ENCODE results near the gene C1orf105. TPM values are rescaled to one million over a fixed set of nuclear protein-coding genes. Genes with fewer than 3 reads are reported as not detected.
A peak's percentile ranks its signal among the peaks of the same experiment; 100 is the strongest.

C1orf105 gene
- total and polyA plus RNA-seq, 2 experiments from 2014 or later: 0.23 to 2.2 TPM

GRCh38 chr1:172460177-172460576 is 39.7 kb downstream of the C1orf105 start:
- no peaks in the 10 kb centered on the region for H3K9me2 ChIP-seq (replicated peaks; ENCODE audit: insufficient read depth)
- no peak overlapping the region for H2AFZ ChIP-seq
- no peaks in the 10 kb centered on the region for H4K20me1 ChIP-seq (ENCODE audit: insufficient read depth, poor library complexity, severe bottlenecking)
- WGBS (ENCODE audit: low lambda C conversion rate, missing lambda C conversion rate): 67% methylated on average over 1 of the region's 1 CpG
- H3K27me3 ChIP-seq: no peaks in the 10 kb centered on the region
- no peak for DNase-seq (ENCODE audit: low spot score)
- peak overlapping the region; percentile 32 for H3K4me2 ChIP-seq
- H3K9me3 ChIP-seq (ENCODE audit: low read depth): no peaks in the 10 kb centered on the region
- peaks cover 20% of the 10 kb centered on the region for H3K4me1 ChIP-seq (ENCODE audit: insufficient read depth)
- H3K79me2 ChIP-seq: no peaks in the 10 kb centered on the region
- H3K4me3 ChIP-seq: no peak overlapping the region
- no peaks in the 10 kb centered on the region for H3K36me3 ChIP-seq (replicated peaks; ENCODE audit: insufficient read depth, low read depth)
- peak overlapping the region; percentile 49 for H3K27ac ChIP-seq
- TF ChIP-seq EZH2 (IDR thresholded peaks at IDR 0.05; ENCODE audit: borderline replicate concordance) (no peak), CTCF (IDR thresholded peaks at IDR 0.05; ENCODE audit: poor library complexity) (no peak), EZH2phosphoT487 (IDR thresholded peaks at IDR 0.05; ENCODE audit: low read depth, severe bottlenecking, unreplicated experiment) (no peak)

- H3K27me3 ChIP-seq: no peaks in the 10 kb centered on the region
These were observed 40.4 kb downstream of the C1orf105 start for GRCh38 chr1:172460887-172461315.

GRCh38 chr1:172465617-172466016 is 45.1 kb downstream of the C1orf105 start:
- Histone ChIP-seq H3K27ac (peak overlapping the region; percentile 70), H3K9me3 (ENCODE audit: low read depth) (no peaks in the 10 kb centered on the region), H3K4me1 (ENCODE audit: insufficient read depth) (peaks cover 23% of the 10 kb centered on the region), H3K4me2 (no peak overlapping the region), H3K4me3 (no peak overlapping the region), H3K36me3 (replicated peaks; ENCODE audit: insufficient read depth, low read depth) (no peaks in the 10 kb centered on the region), H4K20me1 (ENCODE audit: insufficient read depth, poor library complexity, severe bottlenecking) (no peaks in the 10 kb centered on the region), H3K27me3 (no peaks in the 10 kb centered on the region), H3K9me2 (replicated peaks; ENCODE audit: insufficient read depth) (no peaks in the 10 kb centered on the region), H3K79me2 (no peaks in the 10 kb centered on the region), H2AFZ (no peak overlapping the region)
- no peak for DNase-seq (ENCODE audit: low spot score)
- WGBS (ENCODE audit: low lambda C conversion rate, missing lambda C conversion rate): 97% methylated on average over 1 of the region's 1 CpG
- TF ChIP-seq EZH2phosphoT487 (IDR thresholded peaks at IDR 0.05; ENCODE audit: low read depth, severe bottlenecking, unreplicated experiment) (no peak), EZH2 (IDR thresholded peaks at IDR 0.05; ENCODE audit: borderline replicate concordance) (no peak), CTCF (IDR thresholded peaks at IDR 0.05; ENCODE audit: poor library complexity) (no peak)

More at GRCh38 chr1:172460887-172461315, 40.4 kb downstream of the C1orf105 start:
- peak overlapping the region; percentile 32 for H3K4me2 ChIP-seq
- H3K79me2 ChIP-seq: no peaks in the 10 kb centered on the region
- H3K36me3 ChIP-seq (replicated peaks; ENCODE audit: insufficient read depth, low read depth): no peaks in the 10 kb centered on the region
- no peaks in the 10 kb centered on the region for H3K9me2 ChIP-seq (replicated peaks; ENCODE audit: insufficient read depth)
- H3K4me1 ChIP-seq (ENCODE audit: insufficient read depth): peaks cover 20% of the 10 kb centered on the region
- H4K20me1 ChIP-seq (ENCODE audit: insufficient read depth, poor library complexity, severe bottlenecking): no peaks in the 10 kb centered on the region
- TF ChIP-seq EZH2 (IDR thresholded peaks at IDR 0.05; ENCODE audit: borderline replicate concordance) (no peak), EZH2phosphoT487 (IDR thresholded peaks at IDR 0.05; ENCODE audit: low read depth, severe bottlenecking, unreplicated experiment) (no peak), CTCF (IDR thresholded peaks at IDR 0.05; ENCODE audit: poor library complexity) (no peak)
- no peak for DNase-seq (ENCODE audit: low spot score)
- peak overlapping the region; percentile 49 for H3K27ac ChIP-seq
- no peaks in the 10 kb centered on the region for H3K9me3 ChIP-seq (ENCODE audit: low read depth)
- H3K4me3 ChIP-seq: no peak overlapping the region
- 23% methylated on average over 1 of the region's 1 CpG for WGBS (ENCODE audit: low lambda C conversion rate, missing lambda C conversion rate)
- no peak overlapping the region for H2AFZ ChIP-seq
